Fibroblast of peridontal ligament (primary cell): ENCODE data around the gene XXYLT1.

Source experiments
- DNase-seq: peaks from one replicate; pipeline ENCODE4 v3.0.0-alpha.2; 2010; ENCODE audit errors: extremely low read depth

Gene XXYLT1

DNA sequence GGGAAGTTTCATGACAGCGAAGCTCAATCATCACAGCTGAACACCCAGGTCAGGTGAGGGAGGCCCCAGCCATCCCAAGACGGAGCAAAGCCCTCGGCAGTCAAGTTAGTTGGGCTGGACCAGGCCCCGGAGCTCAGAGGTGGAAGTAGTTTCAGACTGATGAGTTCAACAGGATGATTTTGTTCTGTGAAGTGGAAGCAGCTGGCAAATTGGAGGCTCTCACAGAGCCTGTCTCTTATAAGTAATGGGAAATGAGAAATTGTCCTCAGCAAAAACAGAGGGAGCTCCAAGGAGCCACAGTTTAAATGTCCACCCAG is 245.1 kb downstream of the XXYLT1 start:
- no peak for DNase-seq

DNA sequence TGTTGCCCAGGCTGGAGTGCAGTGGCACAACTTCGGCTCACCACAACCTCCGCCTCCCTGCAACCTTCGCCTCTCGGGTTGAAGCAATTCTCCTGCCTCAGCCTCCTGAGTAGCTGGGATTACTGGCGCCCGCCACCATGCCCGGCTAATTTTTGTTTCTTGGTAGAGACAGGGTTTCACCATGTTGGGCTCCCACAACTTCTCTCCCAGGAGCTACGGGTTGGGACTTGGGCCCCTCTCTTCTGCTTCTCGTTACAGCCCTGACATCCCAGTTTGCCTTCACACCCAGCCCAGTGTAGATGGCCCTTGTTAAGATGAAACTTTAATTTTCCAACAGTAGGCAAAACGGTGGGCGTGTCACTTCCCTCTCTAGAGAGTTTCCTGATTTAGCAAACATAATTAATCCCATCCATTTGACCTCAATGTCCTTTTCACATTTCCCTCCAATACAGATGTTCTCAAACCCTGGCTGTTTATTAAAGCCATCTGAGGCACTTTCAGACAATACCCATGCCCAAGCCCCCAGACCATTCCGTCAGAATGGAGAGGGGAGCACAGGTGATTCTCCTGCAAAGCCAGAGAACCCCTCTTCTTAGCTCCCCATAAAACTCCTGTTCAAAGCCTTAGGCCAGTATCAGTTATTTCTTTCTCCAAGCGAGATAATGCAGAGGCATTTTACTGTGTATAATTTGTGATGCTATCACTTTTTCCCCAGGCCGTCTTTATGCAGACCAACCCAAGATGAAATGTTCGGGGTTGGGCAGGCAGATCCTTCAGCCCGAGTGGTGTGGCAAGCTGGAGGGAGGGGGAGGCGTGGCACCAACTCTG is 245.7 kb downstream of the XXYLT1 start:
- DNase-seq: no peak

DNA sequence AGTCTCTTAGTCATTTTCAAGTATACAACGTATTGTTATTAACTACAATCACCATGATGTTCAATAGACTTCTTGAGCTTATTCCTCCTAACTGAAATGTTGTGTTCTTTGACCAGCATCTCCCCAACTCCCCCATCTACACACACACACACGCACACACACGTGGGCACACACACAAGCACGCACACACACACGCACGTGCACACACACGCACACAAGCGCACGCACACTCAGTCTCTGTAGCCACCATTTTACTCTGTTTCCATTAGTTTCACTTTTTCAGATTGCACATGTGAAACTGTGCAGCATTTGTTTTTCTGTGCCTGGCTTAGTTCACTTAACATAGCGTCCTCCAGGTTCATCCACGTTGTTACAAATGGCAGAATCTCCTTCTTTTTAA is 247.0 kb downstream of the XXYLT1 start:
- DNase-seq: no peak

DNA sequence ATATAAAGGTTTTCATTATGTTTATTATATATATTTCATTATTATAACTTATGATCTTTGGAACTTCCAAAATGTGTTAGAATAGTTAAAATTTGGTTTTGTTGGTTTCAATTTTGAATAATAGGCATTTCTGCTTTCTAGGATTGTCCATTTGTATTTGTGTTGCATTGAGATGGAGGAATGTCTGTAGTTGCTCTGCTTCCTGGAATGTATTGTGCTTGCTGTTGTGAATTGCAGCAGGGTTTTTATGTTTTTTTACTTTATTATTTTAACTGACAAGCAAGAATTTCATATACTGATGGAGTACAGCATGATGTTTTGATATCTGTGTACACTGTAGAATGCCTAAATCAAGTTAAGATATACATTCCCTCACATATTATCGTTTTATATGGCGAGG is 247.4 kb downstream of the XXYLT1 start:
- no peak for DNase-seq

DNA sequence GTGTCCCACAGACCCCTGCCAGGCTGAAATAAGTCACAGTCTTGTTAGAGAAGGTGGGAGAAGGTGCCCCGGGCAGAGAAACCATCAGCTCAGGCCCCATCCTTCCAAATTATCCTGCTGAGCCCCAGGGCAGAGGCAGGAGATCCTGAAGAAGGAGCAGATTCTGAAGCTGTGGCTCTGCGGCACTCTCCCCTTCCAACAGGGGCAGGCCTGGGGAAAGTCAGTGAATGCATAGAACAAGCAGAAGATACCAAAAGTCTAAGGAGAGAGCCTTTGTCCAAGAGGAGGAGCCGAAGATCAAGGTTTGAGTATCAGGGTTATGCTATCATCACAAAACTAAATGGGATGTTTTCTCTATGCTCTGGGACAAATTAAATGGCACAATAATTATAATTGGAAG is 249.3 kb downstream of the XXYLT1 start:
- DNase-seq: no peak

DNA sequence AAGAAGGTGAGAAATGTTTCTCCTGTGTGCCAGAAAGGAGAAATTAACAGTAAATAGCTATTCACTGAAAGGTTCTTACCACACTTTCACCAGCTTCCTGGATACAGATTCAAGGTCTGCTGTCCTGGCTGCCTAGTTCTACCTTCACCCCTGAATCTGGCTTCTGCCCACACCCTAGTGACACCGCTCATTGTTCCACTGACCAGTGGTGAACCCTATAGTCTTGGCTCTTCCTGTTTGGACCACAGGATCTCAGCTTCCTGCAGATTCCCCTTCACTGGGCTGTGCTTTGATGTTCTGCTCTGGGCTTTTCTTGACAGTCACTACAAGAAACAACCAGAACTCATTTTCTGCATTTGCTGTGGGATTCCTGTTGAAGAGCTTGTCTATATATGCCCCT is 250.0 kb downstream of the XXYLT1 start:
- no peak for DNase-seq

DNA sequence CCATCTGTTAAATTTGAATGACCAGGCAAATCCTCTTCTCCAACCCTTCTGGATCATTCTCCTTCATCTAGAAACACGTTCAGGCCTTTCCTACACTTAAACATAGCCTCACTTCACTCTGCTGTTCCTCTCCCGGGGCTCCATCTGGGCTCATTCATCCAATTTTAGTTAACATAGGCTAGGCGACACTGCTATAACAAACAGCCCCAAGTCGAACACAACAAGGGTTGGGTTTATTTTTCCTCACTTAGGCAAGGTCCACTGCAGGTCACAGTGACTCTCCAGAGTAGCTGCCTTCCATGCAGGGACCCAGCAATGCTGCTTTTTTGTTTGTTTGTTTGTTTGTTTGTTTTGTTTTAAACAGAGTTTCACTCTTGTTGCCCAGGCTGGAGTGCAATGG is 250.8 kb downstream of the XXYLT1 start:
- no peak for DNase-seq

DNA sequence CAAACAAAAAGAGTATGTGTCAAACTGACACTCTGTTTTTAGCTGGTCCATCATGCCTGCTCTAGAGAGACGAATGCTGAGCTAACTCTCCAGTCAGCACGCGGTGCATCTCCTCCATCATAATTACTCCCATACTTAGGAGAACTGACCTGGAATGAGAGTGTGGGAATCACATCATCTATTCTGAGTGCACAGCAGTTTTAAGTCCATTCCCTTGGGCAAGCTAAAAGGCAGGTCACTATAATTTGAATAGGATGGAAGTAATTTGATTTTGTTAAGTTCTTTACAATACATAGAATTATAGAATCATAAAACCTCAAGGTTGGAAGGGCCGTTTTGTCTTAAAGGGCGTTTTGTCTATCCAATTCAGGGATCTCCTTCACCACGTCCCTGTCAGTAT is 251.6 kb downstream of the XXYLT1 start:
- DNase-seq: no peak
